Measurements from ENCODE around the gene MVB12A.

- TF ChIP-seq, protein P1, sequence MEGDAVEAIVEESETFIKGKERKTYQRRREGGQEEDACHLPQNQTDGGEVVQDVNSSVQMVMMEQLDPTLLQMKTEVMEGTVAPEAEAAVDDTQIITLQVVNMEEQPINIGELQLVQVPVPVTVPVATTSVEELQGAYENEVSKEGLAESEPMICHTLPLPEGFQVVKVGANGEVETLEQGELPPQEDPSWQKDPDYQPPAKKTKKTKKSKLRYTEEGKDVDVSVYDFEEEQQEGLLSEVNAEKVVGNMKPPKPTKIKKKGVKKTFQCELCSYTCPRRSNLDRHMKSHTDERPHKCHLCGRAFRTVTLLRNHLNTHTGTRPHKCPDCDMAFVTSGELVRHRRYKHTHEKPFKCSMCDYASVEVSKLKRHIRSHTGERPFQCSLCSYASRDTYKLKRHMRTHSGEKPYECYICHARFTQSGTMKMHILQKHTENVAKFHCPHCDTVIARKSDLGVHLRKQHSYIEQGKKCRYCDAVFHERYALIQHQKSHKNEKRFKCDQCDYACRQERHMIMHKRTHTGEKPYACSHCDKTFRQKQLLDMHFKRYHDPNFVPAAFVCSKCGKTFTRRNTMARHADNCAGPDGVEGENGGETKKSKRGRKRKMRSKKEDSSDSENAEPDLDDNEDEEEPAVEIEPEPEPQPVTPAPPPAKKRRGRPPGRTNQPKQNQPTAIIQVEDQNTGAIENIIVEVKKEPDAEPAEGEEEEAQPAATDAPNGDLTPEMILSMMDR (conservative IDR thresholded peaks at IDR 0.05; ENCODE audit: low read length), result no peak
- no peak for TF ChIP-seq EZH2phosphoT487 (IDR thresholded peaks at IDR 0.05; ENCODE audit: borderline replicate concordance, low read depth, low read length)
Measured at GRCh38 chr19:17380426-17381138, 39.3 kb upstream of the MVB12A start.
